Esophagus muscularis mucosa (tissue), 4 donors: ENCODE results near the gene TMPRSS11A. TPM values are rescaled to one million over a fixed set of nuclear protein-coding genes. Genes with fewer than 3 reads are reported as not detected.

Experiments used
- DNase-seq: peaks from one replicate; pipeline ENCODE4 v3.0.0-alpha.2; 2017; ENCODE audit errors: extremely low spot score
- H3K27ac ChIP-seq, 4 donors: fragments of 200-600 bp; sonication (generic); replicated peaks in 1 of 4; 1 replicate in 3 of 4; 2 replicates in 1 of 4; pipeline ENCODE4 v1.5.1; 2016 to 2019; ENCODE audit warnings: mild to moderate bottlenecking in 1 of 4
- H3K27me3 ChIP-seq, 4 donors: fragments of 200-600 bp; sonication (generic); one replicate each; pipeline versions ENCODE4 v1.5.1 to v1.6.0; 2016 to 2019
- H3K36me3 ChIP-seq, 4 donors: fragments of 200-600 bp; sonication (generic); one replicate each; pipeline ENCODE4 v1.5.1; 2016 to 2019
- H3K4me1 ChIP-seq, 4 donors: fragments of 200-600 bp; sonication (generic); one replicate each; pipeline ENCODE4 v1.5.1; 2016 to 2019
- H3K4me3 ChIP-seq, 4 donors: fragments of 200-600 bp; sonication (generic); 1 replicate in 2 of 4; 2 replicates in 2 of 4; pipeline ENCODE4 v1.5.1; 2016 to 2019; ENCODE audit warnings: mild to moderate bottlenecking in 4 of 4, moderate library complexity in 1 of 4
- H3K9me3 ChIP-seq, 4 donors: fragments of 200-600 bp; sonication (generic); 1 replicate in 3 of 4; 2 replicates in 1 of 4; pipeline ENCODE4 v1.5.1; 2016 to 2019
- EP300 ChIP-seq: sonication (generic); formaldehyde crosslinking; IDR thresholded peaks from one replicate; pipeline ENCODE4 v1.6.1; 2017; ENCODE audit warnings: antibody characterized with exemption
- POLR2A ChIP-seq: fragments of 450-650 bp; IDR thresholded peaks from one replicate; pipeline ENCODE4 v1.6.1; 2017; ENCODE audit warnings: antibody characterized with exemption, moderate library complexity, mild to moderate bottlenecking, low read depth
- POLR2AphosphoS5 ChIP-seq, 2 donors: sonication (generic); formaldehyde crosslinking; IDR thresholded peaks; one replicate each; pipeline ENCODE4 v1.6.1; 2017; ENCODE audit warnings: antibody characterized with exemption in 2 of 2
- WGBS: methylation state at CpG from one replicate; pipeline ENCODE4 v1.1.5; 2018; 5-methylcytosine and 5-hydroxymethylcytosine counted together
- intact Hi-C: fragments of 100-400 bp; cut with DNase I; formaldehyde crosslinking; loops from one replicate; pipeline ENCODE4 v1.15.1; 2023
- total RNA-seq, 4 donors: library from RNA; depleted of rRNA; stranded (reverse); fragments of >200 nt; gene quantifications; one replicate each; pipeline versions ENCODE4 v1.1.0 to v1.2.1, GENCODE V29; 2016
- TF ChIP-seq, protein P1 (sequence below), 3 experiments: fragments of 200-600 bp in 2 of 3; fragments of 450-650 bp in 1 of 3; sonication (generic) in 2 of 3; IDR thresholded peaks; one replicate each; pipeline ENCODE4 v1.5.1; 2017 to 2019; ENCODE audit warnings: antibody characterized with exemption in 3 of 3, mild to moderate bottlenecking in 2 of 3, moderate library complexity in 1 of 3

The TMPRSS11A gene
- total RNA-seq, 4 donors from 2014 or later = 0.17 to 0.42 TPM; not detected in 2

- TF ChIP-seq POLR2A = no peak
- TF ChIP-seq, protein P1, sequence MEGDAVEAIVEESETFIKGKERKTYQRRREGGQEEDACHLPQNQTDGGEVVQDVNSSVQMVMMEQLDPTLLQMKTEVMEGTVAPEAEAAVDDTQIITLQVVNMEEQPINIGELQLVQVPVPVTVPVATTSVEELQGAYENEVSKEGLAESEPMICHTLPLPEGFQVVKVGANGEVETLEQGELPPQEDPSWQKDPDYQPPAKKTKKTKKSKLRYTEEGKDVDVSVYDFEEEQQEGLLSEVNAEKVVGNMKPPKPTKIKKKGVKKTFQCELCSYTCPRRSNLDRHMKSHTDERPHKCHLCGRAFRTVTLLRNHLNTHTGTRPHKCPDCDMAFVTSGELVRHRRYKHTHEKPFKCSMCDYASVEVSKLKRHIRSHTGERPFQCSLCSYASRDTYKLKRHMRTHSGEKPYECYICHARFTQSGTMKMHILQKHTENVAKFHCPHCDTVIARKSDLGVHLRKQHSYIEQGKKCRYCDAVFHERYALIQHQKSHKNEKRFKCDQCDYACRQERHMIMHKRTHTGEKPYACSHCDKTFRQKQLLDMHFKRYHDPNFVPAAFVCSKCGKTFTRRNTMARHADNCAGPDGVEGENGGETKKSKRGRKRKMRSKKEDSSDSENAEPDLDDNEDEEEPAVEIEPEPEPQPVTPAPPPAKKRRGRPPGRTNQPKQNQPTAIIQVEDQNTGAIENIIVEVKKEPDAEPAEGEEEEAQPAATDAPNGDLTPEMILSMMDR (IDR thresholded peaks at IDR 0.05) = no peak
- no peak for TF ChIP-seq EP300
- Histone ChIP-seq H3K27ac (no peak overlapping the region), H3K36me3 (no peaks in the 10 kb centered on the region), H3K4me3 (no peak overlapping the region), H3K4me1 (no peaks in the 10 kb centered on the region), H3K9me3 (no peaks in the 10 kb centered on the region), H3K27me3 (no peaks in the 10 kb centered on the region)
- DNase-seq = no peak
- WGBS = 92% methylated on average over 3 of the region's 3 CpGs
- intact Hi-C loops = no loop called here
Observed at GRCh38 chr4:67877086-67877485, 86.2 kb downstream of the TMPRSS11A start.

DNA sequence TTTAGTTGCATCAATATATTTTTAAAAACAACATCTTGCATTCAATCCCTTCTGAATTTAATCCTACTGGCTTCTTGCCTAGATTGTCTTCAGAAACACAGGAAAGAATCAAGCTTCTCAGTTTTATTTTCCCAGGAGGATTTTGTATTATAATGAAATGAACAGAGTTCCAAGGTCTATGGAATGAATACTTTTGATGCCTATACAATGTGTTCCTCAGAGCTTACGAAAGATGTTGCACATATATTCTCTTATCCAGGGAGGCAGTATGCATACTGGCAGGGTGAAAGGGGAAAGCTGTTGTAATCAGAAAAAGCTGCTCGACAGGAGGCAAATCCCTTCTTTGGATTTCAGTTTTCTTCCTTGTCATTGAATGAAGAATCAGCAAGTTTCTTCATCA, 88.3 kb downstream of the TMPRSS11A start:
- intact Hi-C loops = no loop called here
- WGBS = 55% methylated on average over 2 of the region's 2 CpGs
- TF ChIP-seq POLR2A (no peak), POLR2AphosphoS5 (IDR thresholded peaks at IDR 0.05) (no peak), EP300 (no peak)
- TF ChIP-seq, protein P1 (IDR thresholded peaks at IDR 0.05) = no peak
- Histone ChIP-seq H3K9me3 (no peaks in the 10 kb centered on the region), H3K4me1 (no peaks in the 10 kb centered on the region), H3K27me3 (no peaks in the 10 kb centered on the region), H3K4me3 (no peak overlapping the region), H3K36me3 (no peaks in the 10 kb centered on the region), H3K27ac (no peak overlapping the region)
- DNase-seq = no peak

- Histone ChIP-seq H3K27ac (no peak overlapping the region), H3K36me3 (no peaks in the 10 kb centered on the region), H3K4me3 (no peak overlapping the region), H3K9me3 (no peaks in the 10 kb centered on the region), H3K27me3 (no peaks in the 10 kb centered on the region), H3K4me1 (no peaks in the 10 kb centered on the region)
- TF ChIP-seq EP300 = no peak
- TF ChIP-seq POLR2A = no peak
- TF ChIP-seq POLR2AphosphoS5 (IDR thresholded peaks at IDR 0.05) = no peak
- TF ChIP-seq, protein P1 (IDR thresholded peaks at IDR 0.05) = no peak
- intact Hi-C loops = no loop called here
- no peak for DNase-seq
- WGBS = 73% methylated on average over 1 of the region's 1 CpG
Observed at GRCh38 chr4:67873116-67873515, 90.2 kb downstream of the TMPRSS11A start.

- no peak for DNase-seq
- Histone ChIP-seq H3K4me3 (no peak overlapping the region), H3K27me3 (no peaks in the 10 kb centered on the region), H3K4me1 (no peaks in the 10 kb centered on the region), H3K9me3 (peaks cover 0 to 7% (median 2%) of the 10 kb centered on the region in 4 donors), H3K36me3 (no peaks in the 10 kb centered on the region), H3K27ac (no peak overlapping the region)
- TF ChIP-seq, protein P1 (IDR thresholded peaks at IDR 0.05) = no peak
- TF ChIP-seq POLR2AphosphoS5 (IDR thresholded peaks at IDR 0.05) (no peak), EP300 (no peak), POLR2A (no peak)
- intact Hi-C loops = no loop called here
Observed at GRCh38 chr4:67871867-67872266, 91.4 kb downstream of the TMPRSS11A start.

- intact Hi-C loops = no loop called here
- no peak overlapping the region for H3K27ac ChIP-seq
- no peaks in the 10 kb centered on the region for H3K4me1 ChIP-seq
- no peaks in the 10 kb centered on the region for H3K36me3 ChIP-seq
- no peaks in the 10 kb centered on the region for H3K27me3 ChIP-seq
- no peak for DNase-seq
- TF ChIP-seq, protein P1 (IDR thresholded peaks at IDR 0.05) = no peak
- no peak for TF ChIP-seq EP300
- no peak for TF ChIP-seq POLR2AphosphoS5 (IDR thresholded peaks at IDR 0.05)
- TF ChIP-seq POLR2A = no peak
- H3K9me3 ChIP-seq = peaks cover 0 to 9% (median 2%) of the 10 kb centered on the region in 4 donors
- WGBS = 83% methylated on average over 4 of the region's 4 CpGs
- H3K4me3 ChIP-seq = no peak overlapping the region
Observed at GRCh38 chr4:67869580-67870190, 93.6 kb downstream of the TMPRSS11A start.
